Esophagus squamous epithelium (tissue), 5 donors: Measurements from ENCODE around the gene PRKCZ. TPM values are rescaled to one million over a fixed set of nuclear protein-coding genes. Genes with fewer than 3 reads are reported as not detected.

Experiments
- DNase-seq: peaks from one replicate; lab custom pipeline; 2025; lab: John Stamatoyannopoulos, UW
- H3K27ac ChIP-seq, 4 donors: fragments of 200-600 bp; sonication (generic); one replicate each; pipeline ENCODE4 v1.5.1; 2016 to 2019; ENCODE audit warnings: mild to moderate bottlenecking in 1 of 4
- H3K27me3 ChIP-seq, 4 donors: fragments of 200-600 bp; sonication (generic); 1 replicate in 3 of 4; 2 replicates in 1 of 4; pipeline versions ENCODE4 v1.5.1 to v1.6.0; 2017 to 2021; ENCODE audit warnings: antibody characterized with exemption in 1 of 4
- H3K36me3 ChIP-seq, 3 donors: fragments of 200-600 bp; sonication (generic); one replicate each; pipeline ENCODE4 v1.5.1; 2016 to 2019
- H3K4me1 ChIP-seq, 3 donors: fragments of 200-600 bp; sonication (generic); one replicate each; pipeline ENCODE4 v1.5.1; 2017 to 2019
- H3K4me3 ChIP-seq, 4 donors: fragments of 200-600 bp; sonication (generic); 1 replicate in 3 of 4; 2 replicates in 1 of 4; pipeline ENCODE4 v1.5.1; 2016 to 2019; ENCODE audit warnings: mild to moderate bottlenecking in 2 of 4, moderate library complexity in 1 of 4
- H3K9me3 ChIP-seq, 3 donors: fragments of 200-600 bp; sonication (generic); one replicate each; pipeline ENCODE4 v1.5.1; 2016 to 2019
- CTCF ChIP-seq, 6 experiments: fragments of 450-650 bp in 4 of 6; fragments of 200-600 bp in 2 of 6; sonication (generic) in 2 of 6; IDR thresholded peaks; one replicate each; pipeline ENCODE4 v1.5.1; 2016 to 2019; ENCODE audit warnings: antibody characterized with exemption in 6 of 6, mild to moderate bottlenecking in 4 of 6, moderate library complexity in 4 of 6
- POLR2A ChIP-seq, 4 donors: fragments of 450-650 bp; IDR thresholded peaks; one replicate each; pipeline ENCODE4 v1.6.1; 2017; ENCODE audit warnings: antibody characterized with exemption in 4 of 4, mild to moderate bottlenecking in 4 of 4, moderate library complexity in 3 of 4
- WGBS, 2 donors: methylation state at CpG; one replicate each; pipeline ENCODE4 v1.1.5; 2018; 5-methylcytosine and 5-hydroxymethylcytosine counted together
- intact Hi-C: fragments of 100-400 bp; cut with DNase I; formaldehyde crosslinking; loops from one replicate; pipeline ENCODE4 v1.15.0; 2022
- total RNA-seq, 4 donors: library from RNA; depleted of rRNA; stranded (reverse); fragments of >200 nt; gene quantifications; one replicate each; pipeline ENCODE4 v1.1.0, GENCODE V29; 2016
- donor health status: DM: yes; HTN: yes; CAD: no.

Gene PRKCZ
- total RNA-seq, 4 donors from 2014 or later = 14.5 to 23.8 (median 17.5) TPM

GRCh38 chr1:2194319-2194897 lies 144.2 kb downstream of the PRKCZ start, which contains the start of gene FAAP20:
Gene FAAP20 (minus strand): TSS chr1:2194772. CDS start chr1:2194749, 23 bp downstream.
- peak within 1 kb of the TSS; percentile 82 to 97 (median 94) for H3K27ac ChIP-seq
- H3K4me1 ChIP-seq = peaks cover 45 to 76% (median 57%) of the 10 kb centered on the region in 3 donors
- TF ChIP-seq CTCF (IDR thresholded peaks at IDR 0.05) (no peak), POLR2A (IDR thresholded peaks at IDR 0.05) (peak in 1 of 4 donors; percentile 61)
- no peaks in the 10 kb centered on the region for H3K9me3 ChIP-seq
- peak within 1 kb of the TSS; percentile 41 to 89 (median 77) for H3K4me3 ChIP-seq
- intact Hi-C loops = loop anchor here (2.0 to 10.0 kb wide), 3 partner anchors 120 to 350 kb away; no protein-coding TSS in a partner anchor
- 4% methylated on average over 4 of the region's 63 CpGs; no CpG with 5 or more reads in 1 of the 2 donors for WGBS, 2 donors
- H3K36me3 ChIP-seq = peaks cover 0 to 11% (median 0%) of the 10 kb centered on the region in 3 donors
- DNase-seq = no peak
- no peaks in the 10 kb centered on the region for H3K27me3 ChIP-seq

GRCh38 chr1:2194898-2195673 lies 144.9 kb downstream of the PRKCZ start:
- peak overlapping the region; percentile 82 to 97 (median 94) for H3K27ac ChIP-seq
- H3K27me3 ChIP-seq = no peaks in the 10 kb centered on the region
- H3K4me3 ChIP-seq = peak overlapping the region; percentile 41 to 89 (median 77)
- intact Hi-C loops = loop anchor here (2.0 to 10.0 kb wide), 3 partner anchors 120 to 350 kb away; no protein-coding TSS in a partner anchor
- 5% methylated on average over 3 to 6 of the region's 35 CpGs for WGBS, 2 donors
- peaks cover 45 to 77% (median 59%) of the 10 kb centered on the region in 3 donors for H3K4me1 ChIP-seq
- peak; percentile 73 for DNase-seq
- H3K9me3 ChIP-seq = no peaks in the 10 kb centered on the region
- TF ChIP-seq POLR2A (IDR thresholded peaks at IDR 0.05) (no peak), CTCF (IDR thresholded peaks at IDR 0.05) (peak; percentile 80 to 99 (median 93))
- peaks cover 0 to 11% (median 0%) of the 10 kb centered on the region in 3 donors for H3K36me3 ChIP-seq

GRCh38 chr1:2195785-2196184 lies 145.6 kb downstream of the PRKCZ start:
- intact Hi-C loops = loop anchor here (2.0 to 10.0 kb wide), 3 partner anchors 119 to 349 kb away; no protein-coding TSS in a partner anchor
- Histone ChIP-seq H3K27me3 (no peaks in the 10 kb centered on the region), H3K9me3 (no peaks in the 10 kb centered on the region), H3K4me3 (no peak overlapping the region), H3K27ac (peak overlapping the region; percentile 82 to 97 (median 94)), H3K36me3 (peaks cover 0 to 11% (median 0%) of the 10 kb centered on the region in 3 donors), H3K4me1 (peaks cover 38 to 77% (median 58%) of the 10 kb centered on the region in 3 donors)
- DNase-seq = no peak
- TF ChIP-seq POLR2A (IDR thresholded peaks at IDR 0.05) (no peak), CTCF (IDR thresholded peaks at IDR 0.05) (no peak)
- 95% methylated on average over 3 of the region's 11 CpGs; no CpG with 5 or more reads in 1 of the 2 donors for WGBS, 2 donors

GRCh38 chr1:2196901-2197638 lies 146.9 kb downstream of the PRKCZ start:
- Histone ChIP-seq H3K4me1 (peaks cover 29 to 71% (median 46%) of the 10 kb centered on the region in 3 donors), H3K27me3 (no peaks in the 10 kb centered on the region), H3K9me3 (no peaks in the 10 kb centered on the region), H3K36me3 (peaks cover 0 to 4% (median 0%) of the 10 kb centered on the region in 3 donors), H3K4me3 (no peak overlapping the region), H3K27ac (no peak overlapping the region)
- no peak for TF ChIP-seq POLR2A (IDR thresholded peaks at IDR 0.05)
- no peak for TF ChIP-seq CTCF (IDR thresholded peaks at IDR 0.05)
- DNase-seq = no peak
- intact Hi-C loops = loop anchor here (10.0 kb wide), 2 partner anchors 118 to 348 kb away; no protein-coding TSS in a partner anchor
- whole genome bisulfite sequencing, 2 donors = 81 to 90% methylated on average over 4 to 5 of the region's 17 CpGs
